Keratinocyte (primary cell): ENCODE data around the gene RRAD.

ENCODE experiments used
- CTCF ChIP-seq, 3 experiments: IDR thresholded peaks in 1 of 3; conservative IDR thresholded peaks in 1 of 3; optimal IDR thresholded peaks in 1 of 3; 2 replicates in 2 of 3; 3 replicates in 1 of 3; pipeline versions ENCODE3 to v1.5.1; 2011; ENCODE audit warnings: low read length in 3 of 3, mild to moderate bottlenecking in 3 of 3, moderate library complexity in 2 of 3, control low read depth in 1 of 3, inconsistent platforms in 1 of 3; ENCODE audit not compliant: insufficient read depth in 2 of 3; ENCODE audit errors: extremely low read depth in 1 of 3
- EZH2 ChIP-seq: IDR thresholded peaks from one replicate; pipeline ENCODE4 v1.6.1; 2012; ENCODE audit warnings: inconsistent platforms, mild to moderate bottlenecking, low read length, moderate library complexity

DNA sequence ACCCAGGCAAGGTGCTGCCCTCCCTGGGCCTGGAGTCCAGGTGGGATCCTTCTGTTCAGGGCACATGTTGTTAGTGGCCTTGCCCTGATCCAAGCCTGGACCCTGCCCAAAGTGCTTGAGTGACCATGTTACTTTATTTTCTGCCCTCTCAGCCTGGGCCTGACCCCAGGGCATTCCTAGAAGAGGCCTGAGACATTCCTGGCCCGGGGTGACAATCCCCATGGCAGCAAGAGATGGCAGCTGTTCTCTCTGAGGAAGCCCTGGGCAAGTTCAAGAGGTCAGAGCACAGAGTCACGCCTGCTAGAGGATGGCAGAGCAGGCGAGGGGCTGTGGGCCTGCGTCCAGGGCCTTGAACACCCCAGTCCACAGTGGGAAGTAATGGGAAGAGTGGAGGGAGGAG is 11.6 kb downstream of the RRAD start:
- TF ChIP-seq CTCF (optimal IDR thresholded peaks at IDR 0.05 in 1 of 3, IDR thresholded peaks at IDR 0.05 in 1 of 3, conservative IDR thresholded peaks at IDR 0.05 in 1 of 3; ENCODE audit: extremely low read depth in 1 of 3, insufficient read depth in 2 of 3, low read length in 3 of 3) (no peak), EZH2 (no peak)
